Astrocyte of the spinal cord (primary cell): ENCODE data around the gene RAPGEF5.

Source experiments
- DNase-seq: peaks from one replicate; pipeline ENCODE4 v3.0.0; 2011; ENCODE audit warnings: low read depth, low spot score
- H3K4me3 ChIP-seq: 2 replicates; pipeline ENCODE4 v1.5.1; 2011; ENCODE audit warnings: low read depth, mild to moderate bottlenecking, low read length, moderate library complexity
- CTCF ChIP-seq: IDR thresholded peaks from 2 replicates; pipeline ENCODE4 v1.5.1; 2012; ENCODE audit warnings: low read depth, mild to moderate bottlenecking, low read length, inconsistent platforms
- in situ Hi-C: cut with HindIII; loops from 2 replicates; pipeline ENCODE4 v1.10.0; 2017; ENCODE audit warnings: low sequenced_read_pairs

Gene RAPGEF5

GRCh38 chr7:22210967-22211366, 146.0 kb downstream of the RAPGEF5 start:
- no peak for DNase-seq
- in situ Hi-C loops, result no loop called here
- H3K4me3 ChIP-seq, result no peak overlapping the region
- TF ChIP-seq CTCF, result no peak

DNA sequence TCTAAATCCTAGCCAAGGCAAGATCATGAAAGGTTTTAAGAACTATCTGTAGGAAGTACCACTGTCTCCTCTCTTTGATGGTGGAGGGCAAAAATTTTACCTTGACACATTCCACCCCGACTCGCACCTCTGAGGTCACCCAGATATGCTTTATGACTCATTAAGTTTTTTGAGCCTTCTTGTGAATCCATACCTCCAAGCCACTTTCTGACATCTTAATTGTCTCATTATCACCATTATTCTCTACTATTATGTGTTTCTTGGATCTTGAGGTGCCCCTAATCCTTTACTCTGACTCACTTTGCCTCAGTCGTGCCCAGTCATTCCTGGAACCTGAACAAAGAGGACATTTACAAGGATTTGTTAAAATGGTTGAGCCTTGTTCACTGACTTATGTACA, 146.6 kb downstream of the RAPGEF5 start:
- in situ Hi-C loops, result no loop called here

DNA sequence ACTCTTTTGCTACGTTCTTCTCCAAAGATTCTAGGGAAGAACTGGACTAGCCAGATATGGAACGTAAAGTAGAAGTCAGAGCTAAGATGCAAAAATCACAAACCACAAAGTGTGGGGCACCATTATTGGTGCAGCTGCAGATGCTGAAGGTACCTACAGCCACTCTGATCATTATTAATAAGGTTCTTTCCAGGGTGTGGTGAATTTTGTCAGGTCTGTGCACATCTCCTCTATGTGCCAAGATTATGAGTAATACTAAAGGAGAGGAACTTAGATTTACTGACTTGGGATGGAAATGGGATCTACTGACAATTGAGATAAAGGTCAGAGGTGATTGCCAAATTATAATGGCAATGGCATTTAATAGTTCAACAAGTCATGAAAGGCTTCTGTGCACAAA, 148.2 kb downstream of the RAPGEF5 start:
- no peak for TF ChIP-seq CTCF
- no peak overlapping the region for H3K4me3 ChIP-seq
- in situ Hi-C loops, result no loop called here
- no peak for DNase-seq

More for the DNA sequence above, 146.6 kb downstream of the RAPGEF5 start:
- TF ChIP-seq CTCF, result no peak
- DNase-seq, result no peak
- H3K4me3 ChIP-seq, result no peak overlapping the region

DNA sequence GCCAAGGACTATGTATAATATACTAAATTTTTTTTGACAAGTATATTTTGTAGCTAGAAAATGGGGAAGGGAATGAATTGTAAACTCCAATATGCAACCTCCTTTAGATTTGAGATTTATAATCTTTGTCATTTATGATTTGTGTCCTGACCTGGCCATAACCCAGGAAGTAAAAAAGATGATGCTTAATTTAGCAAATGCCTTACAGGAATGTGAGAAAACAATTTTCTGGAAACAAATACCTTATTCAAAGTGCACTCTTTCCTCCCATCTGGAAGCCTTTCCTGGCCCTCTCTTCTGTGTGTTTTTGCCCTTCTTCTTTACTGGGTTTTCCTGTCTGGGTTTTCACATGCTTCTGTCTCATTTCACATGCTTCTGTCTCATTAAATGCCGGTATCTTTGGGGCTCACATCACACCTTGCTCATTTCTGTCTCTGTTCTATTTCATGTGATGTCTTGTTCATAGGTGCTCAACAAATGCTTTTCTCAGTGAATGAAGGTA, 149.2 kb downstream of the RAPGEF5 start:
- in situ Hi-C loops, result no loop called here
- no peak for TF ChIP-seq CTCF
- no peak overlapping the region for H3K4me3 ChIP-seq
- DNase-seq, result no peak

- TF ChIP-seq CTCF, result no peak
- in situ Hi-C loops, result no loop called here
- DNase-seq, result no peak
- no peak overlapping the region for H3K4me3 ChIP-seq
These were observed 151.3 kb downstream of the RAPGEF5 start for GRCh38 chr7:22205631-22206030.

- DNase-seq, result no peak
- in situ Hi-C loops, result no loop called here
- H3K4me3 ChIP-seq, result no peak overlapping the region
- no peak for TF ChIP-seq CTCF
These were observed 152.6 kb downstream of the RAPGEF5 start for GRCh38 chr7:22204312-22204711.

GRCh38 chr7:22202141-22202540, 154.8 kb downstream of the RAPGEF5 start:
- in situ Hi-C loops, result no loop called here
- TF ChIP-seq CTCF, result no peak
- no peak for DNase-seq

More at GRCh38 chr7:22202141-22202540, 154.8 kb downstream of the RAPGEF5 start:
- H3K4me3 ChIP-seq, result no peak overlapping the region
